Measurements from ENCODE around the gene HTATSF1.

DNA sequence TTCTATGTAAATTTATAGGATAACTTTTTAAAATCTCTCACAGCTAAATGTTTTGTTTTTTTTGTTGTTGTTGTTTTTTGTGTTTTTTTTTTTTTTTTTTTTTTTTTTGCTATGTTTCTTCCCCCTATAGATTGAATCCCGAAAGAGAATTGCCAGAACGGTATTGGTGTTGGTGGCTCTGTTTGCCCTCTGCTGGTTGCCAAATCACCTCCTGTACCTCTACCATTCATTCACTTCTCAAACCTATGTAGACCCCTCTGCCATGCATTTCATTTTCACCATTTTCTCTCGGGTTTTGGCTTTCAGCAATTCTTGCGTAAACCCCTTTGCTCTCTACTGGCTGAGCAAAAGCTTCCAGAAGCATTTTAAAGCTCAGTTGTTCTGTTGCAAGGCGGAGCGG, 5.6 kb upstream of the HTATSF1 start:
- no peak for TF ChIP-seq EP300 (IDR thresholded peaks at IDR 0.05)
- TF ChIP-seq, protein P1, sequence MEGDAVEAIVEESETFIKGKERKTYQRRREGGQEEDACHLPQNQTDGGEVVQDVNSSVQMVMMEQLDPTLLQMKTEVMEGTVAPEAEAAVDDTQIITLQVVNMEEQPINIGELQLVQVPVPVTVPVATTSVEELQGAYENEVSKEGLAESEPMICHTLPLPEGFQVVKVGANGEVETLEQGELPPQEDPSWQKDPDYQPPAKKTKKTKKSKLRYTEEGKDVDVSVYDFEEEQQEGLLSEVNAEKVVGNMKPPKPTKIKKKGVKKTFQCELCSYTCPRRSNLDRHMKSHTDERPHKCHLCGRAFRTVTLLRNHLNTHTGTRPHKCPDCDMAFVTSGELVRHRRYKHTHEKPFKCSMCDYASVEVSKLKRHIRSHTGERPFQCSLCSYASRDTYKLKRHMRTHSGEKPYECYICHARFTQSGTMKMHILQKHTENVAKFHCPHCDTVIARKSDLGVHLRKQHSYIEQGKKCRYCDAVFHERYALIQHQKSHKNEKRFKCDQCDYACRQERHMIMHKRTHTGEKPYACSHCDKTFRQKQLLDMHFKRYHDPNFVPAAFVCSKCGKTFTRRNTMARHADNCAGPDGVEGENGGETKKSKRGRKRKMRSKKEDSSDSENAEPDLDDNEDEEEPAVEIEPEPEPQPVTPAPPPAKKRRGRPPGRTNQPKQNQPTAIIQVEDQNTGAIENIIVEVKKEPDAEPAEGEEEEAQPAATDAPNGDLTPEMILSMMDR (IDR thresholded peaks at IDR 0.05): no peak
- TF ChIP-seq POLR2AphosphoS5 (IDR thresholded peaks at IDR 0.05): no peak
- no peak for TF ChIP-seq POLR2A (IDR thresholded peaks at IDR 0.05)

All from upper lobe of left lung (tissue), 4 donors.